Activated CD4-positive, alpha-beta T cell treated with anti-CD3 and anti-CD28 coated beads, Interleukin-10, Interleukin-2, amounts not matched to agents 100 ng/mL and 50 ng/mL, durations not matched to agents 16 hours and 8 hours (primary cell): Measurements from ENCODE around the gene PLPP4.

ENCODE experiments used
- DNase-seq: peaks from one replicate; pipeline ENCODE4 v3.0.0-alpha.2; 2020

The PLPP4 gene

DNA sequence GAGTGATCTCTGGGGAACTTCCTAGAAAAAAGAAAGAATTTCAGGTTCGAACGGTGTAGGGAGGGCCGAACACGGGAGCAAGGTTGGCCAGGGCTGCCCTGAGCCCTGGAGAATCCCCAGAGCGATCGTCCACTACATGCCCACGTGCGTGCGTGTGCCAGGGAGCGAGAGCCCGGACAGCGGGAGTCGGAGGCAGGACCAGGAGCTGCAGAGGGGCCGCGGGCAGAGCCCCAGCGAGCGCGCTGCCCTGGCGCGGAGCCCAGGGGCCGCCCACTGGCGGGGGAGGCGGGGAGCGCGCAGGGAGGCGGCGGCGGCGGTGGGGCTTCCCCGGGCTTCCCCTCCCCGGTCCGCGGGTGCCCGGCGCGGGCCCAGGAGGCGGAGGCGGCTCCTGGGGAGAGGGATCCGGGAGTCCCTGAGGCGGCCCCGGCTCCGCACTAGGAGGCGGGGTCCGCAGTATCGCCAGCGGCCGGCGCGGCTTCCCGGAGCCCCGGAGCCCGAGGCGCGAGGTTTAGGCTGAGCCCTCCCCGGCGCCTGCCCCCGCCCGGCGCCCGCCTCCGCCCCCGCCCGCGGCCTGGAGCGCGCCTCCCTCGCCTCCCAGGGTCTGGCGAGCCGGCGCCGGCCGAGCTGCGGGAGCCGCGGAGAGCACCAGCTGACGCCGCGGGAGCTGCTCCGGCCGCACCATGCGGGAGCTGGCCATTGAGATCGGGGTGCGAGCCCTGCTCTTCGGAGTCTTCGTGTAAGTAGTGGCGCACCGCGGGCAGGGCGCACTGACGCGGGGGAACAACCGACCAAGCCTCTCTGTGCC, at the start of gene PLPP4:
TSS of gene PLPP4 (plus strand) at position 602 of the 805 bp plus-strand sequence. CDS start at position 681, 79 bp downstream.
- no peak for DNase-seq

DNA sequence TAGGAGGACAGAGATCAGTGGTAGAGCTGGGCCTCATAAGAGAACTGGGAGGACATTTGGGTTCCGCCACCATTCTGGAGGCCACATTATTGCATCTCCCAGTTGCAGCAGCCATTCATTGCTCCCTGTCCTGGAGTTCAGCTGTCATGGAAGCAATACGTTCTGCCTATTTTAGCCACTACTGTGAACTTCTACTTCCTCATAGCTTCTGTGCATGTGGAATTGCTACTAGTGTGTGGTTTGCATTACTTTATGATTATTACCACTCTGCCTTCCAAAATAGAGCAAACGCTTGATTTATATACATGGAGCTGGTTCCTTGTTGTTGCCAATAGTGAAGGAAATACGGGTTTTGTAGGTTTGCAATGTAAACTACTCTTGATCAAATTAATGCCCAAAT, 47.2 kb upstream of the PLPP4 start:
- no peak for DNase-seq

DNA sequence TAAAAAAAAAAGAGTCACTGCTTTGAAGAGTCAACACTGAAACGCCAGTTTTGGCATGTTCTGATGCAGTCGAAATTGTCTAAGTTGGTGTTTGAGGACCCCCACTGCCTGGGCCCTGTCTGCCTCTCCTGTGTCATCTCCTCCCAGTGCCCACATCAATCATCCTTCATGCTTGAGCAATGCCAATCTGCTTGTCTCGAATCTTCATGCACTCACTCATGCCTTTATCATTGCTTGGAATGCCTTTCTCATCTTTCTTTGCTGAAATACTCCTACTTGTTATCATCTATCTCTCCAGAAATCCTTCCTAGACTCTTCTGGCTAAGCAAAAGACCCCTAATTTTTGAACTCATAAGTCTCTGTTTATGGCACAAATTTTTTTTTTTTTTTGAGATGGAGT, 42.1 kb upstream of the PLPP4 start:
- DNase-seq: no peak

DNA sequence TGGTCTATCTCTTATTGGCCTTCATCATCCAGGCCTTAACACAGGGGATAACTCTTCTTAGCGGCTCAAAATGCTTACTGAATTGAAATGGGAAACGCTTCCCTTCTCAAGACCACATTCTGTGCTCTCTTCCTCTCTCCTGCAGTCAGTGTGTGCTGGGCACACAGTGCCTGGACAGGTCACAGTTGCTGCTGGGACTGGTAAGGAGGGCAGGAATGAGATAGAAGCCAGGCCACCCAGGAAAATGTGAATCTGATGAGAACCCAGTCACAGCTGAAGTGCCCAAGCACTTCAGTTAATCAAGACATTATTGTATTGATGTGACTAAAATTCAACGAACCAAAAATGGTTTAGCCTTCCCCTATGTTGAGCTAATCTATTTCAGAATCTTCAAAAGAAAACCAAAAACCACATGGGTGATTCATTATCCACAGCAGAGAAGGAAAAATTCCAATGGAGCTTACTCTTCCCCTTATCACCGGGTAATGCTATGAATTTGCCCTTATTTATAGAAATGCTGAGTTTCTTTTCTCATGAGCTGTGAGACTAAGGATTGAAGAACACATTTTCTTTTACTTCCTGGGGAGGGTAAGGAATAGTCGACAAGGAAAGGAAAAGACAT, 41.2 kb upstream of the PLPP4 start:
- no peak for DNase-seq

DNA sequence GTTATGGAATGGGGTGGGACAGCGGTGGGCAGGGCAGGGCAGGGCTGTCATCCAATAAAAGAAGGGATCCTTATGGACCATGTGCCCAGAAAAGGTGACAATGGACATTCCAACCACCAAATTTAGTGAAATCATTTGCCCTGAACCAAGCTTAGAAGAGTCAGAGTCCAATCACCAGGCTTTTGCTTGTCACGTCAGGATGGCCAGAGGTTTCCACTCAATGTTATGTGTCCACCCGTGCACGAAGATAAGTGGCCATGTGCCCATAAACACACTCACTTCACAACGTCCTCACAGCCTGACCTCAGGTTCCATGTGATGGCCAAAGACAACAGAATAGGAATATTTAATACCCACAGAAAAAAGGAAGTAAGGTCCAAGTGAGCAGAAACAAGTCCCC, 36.6 kb upstream of the PLPP4 start:
- no peak for DNase-seq

DNA sequence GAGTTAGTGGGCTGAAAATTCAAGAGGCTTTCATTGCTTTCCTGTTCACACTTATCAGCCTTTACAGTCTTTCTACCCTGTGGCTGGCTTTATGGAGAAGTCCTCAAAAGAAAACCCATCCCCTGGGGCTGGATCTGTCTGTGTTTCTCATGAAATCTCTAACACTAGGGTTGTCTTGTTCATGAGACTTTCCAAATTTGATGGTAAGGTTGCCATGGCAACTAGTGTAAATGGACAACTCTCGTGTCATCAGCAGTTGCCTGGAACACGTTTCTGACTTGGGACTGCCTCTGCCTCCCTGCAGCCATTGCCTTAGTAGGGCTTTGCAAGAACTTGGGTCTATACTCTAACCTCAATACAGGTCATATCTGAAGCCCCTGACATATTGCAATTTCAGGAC, 35.8 kb upstream of the PLPP4 start:
- no peak for DNase-seq

DNA sequence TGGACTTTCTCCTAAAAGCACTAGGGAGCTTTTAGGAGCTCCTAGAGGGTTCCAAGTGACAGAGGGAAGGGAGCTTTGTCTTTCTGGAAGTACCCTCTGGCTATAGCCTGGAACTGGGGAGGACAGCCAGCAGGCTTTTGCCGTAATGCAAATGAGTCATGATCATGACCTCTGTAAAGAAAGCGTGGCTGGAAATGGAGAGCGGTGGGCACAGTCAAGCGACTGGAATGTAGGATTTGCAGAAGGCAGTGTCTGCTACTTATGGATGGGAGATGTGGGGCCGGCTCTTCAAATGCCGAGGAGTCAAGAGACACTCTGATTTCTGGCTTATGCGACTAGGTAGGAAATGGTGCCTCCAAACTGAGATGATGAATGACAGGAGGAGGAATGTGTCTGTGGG, 34.6 kb upstream of the PLPP4 start:
- DNase-seq: no peak

DNA sequence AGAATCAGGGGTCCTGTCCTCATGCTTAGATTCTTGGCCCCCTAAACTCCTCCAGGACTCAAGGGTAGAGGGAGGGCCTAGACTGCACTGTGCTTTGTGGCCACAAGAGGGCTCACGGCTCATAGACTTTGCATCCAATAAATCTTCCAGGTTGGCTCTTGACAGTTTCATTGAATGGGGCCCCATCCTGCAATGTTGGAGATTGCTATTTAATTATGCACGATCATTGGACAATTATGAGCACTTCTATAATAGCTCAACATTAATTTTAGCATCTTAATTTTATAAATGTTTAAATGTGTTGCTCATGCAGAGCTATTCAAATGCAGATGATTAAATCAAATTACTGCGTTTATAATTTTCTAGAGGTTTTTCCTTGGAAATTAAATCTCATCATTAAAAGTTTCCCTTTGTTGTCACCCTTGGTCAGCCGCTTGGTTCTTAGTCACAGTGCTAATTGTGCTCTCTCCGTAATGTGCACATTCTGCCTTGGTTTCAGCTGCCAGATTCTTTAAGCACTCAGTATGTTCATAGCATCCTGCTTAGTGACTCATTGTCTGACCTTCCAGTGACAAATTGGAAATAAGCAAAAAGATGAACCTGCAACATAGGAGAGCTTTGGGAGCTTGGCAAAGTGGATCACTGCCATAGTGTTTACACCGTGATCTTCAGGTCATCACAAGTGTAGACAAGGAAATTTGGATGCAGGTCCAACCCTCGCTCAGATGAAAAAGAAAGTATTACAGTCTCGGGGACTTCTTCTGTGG, 33.4 kb upstream of the PLPP4 start:
- peak; percentile 33 for DNase-seq

DNA sequence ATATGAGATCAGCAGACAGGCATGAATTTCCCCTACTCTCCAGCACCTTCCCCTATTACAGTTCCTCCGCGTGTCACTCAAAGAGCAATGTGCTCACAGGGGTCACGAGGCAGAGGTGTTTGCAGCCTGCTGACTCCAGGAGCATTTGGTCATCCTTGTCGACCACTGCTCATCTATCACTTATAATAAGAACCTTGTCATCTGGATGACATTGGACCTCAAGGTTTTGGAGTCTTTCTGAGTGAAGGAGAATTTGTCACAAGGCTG, 32.9 kb upstream of the PLPP4 start:
- DNase-seq: no peak

DNA sequence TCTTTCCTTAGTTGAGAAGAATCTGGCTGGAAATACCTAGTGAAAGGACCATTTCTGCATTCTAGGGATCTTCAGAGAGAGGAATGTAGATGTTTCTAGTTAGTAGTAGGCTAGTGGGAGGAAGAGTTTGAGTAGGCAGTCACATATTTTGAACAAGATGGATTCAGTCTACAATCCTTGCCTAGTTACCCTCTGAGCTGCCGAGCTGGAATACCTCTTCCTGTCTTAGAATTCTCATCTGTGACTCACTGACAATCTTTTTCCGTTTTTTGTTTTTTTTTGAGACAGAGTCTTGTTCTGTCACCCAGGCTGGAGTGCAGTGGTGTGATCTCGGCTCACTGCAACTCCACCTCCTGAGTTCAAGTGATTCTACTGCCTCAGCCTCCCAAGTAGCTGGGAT, 30.7 kb upstream of the PLPP4 start:
- DNase-seq: no peak

DNA sequence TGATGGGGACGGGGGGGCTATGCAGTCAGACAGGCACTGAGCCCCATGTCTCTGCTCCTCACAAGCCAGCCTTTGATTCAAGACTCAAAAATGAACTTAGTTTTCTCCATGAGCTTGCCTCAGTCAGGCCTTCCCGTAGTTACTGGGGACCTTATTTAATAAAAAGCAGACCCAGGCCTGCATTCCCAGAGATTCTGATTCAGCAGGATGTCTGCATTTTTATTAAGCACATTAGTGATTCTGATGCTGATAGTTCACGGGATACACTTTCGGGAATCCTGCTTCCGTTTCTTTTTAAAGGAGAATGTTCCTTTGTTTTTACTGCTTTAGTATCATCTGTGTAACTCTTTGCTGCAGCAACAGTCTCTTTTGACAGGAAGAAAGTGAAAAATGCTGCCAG, 28.3 kb upstream of the PLPP4 start:
- no peak for DNase-seq

DNA sequence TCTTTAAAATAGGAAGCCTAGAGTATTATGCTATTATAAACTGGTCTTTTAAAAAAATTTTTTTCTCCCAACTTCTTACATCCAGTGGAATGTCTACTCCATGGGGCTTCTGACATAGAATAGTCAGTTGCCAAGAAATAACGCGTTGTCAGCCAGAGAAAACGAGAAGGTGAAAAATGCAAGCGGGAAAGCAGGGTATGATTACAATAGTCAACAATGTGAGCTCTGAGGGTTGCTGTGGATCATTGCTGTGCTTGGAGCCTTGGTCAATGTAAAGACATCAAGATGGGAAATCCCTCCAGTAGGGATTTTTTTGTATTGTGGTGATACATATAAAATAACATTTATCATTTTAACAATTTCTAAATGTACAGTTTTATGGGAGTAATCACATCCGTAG, 27.6 kb upstream of the PLPP4 start:
- no peak for DNase-seq

DNA sequence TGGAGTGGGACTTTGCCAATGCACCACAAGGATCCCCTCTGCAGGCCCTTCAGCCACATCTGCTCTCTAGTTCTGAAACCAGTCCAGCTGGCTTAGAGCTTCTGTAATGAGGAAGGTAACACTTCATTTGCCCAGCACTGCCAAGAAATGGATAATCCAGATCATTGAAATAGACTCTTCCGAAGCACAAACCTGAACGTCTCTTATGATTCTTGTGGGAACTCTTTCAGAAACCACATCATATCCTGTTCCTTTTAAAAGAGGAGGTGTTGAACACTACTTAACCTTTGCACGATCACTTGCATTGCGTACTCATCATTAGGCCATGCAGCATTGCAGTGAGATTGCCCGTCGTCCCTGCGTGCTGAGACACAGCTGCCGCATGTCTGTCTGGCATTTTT, 25.8 kb upstream of the PLPP4 start:
- no peak for DNase-seq

DNA sequence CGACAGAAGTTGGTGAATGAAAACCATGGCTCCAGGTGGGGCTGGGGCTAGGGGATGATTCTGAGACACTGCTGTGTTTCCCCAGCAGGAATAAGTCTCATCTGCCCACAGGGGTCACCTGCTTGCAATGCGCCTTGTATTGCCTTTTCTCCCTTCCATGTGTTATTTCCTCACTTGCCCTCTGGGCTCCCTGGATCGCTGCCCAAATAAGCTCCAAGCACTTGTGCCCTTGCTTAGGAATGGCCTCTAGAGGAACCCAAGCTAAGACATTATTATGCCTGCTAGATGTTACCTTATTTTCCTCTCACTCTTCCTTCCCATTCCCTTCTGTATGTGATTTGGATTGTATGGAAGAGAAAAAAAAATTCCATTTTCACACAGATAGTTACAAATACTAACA, 24.8 kb upstream of the PLPP4 start:
- no peak for DNase-seq

DNA sequence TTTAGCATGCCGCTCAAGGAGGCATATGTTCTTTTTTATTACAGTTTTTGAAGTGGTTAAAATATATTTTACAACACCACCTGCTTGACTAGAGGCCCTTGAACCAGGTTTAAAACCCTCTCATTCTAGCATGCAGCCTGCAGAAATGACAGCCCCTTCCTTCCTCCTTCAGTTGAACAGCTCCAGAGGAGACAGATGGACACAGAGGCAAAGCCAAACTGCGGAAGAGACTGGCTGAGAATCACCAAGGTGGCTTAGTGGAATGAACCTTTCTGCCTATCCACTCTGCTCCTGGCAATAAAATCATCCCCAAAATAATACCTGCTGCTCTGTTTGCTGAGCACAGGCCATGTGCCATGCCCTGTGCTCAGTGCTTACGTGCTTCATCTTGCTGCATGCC, 23.9 kb upstream of the PLPP4 start:
- DNase-seq: no peak

DNA sequence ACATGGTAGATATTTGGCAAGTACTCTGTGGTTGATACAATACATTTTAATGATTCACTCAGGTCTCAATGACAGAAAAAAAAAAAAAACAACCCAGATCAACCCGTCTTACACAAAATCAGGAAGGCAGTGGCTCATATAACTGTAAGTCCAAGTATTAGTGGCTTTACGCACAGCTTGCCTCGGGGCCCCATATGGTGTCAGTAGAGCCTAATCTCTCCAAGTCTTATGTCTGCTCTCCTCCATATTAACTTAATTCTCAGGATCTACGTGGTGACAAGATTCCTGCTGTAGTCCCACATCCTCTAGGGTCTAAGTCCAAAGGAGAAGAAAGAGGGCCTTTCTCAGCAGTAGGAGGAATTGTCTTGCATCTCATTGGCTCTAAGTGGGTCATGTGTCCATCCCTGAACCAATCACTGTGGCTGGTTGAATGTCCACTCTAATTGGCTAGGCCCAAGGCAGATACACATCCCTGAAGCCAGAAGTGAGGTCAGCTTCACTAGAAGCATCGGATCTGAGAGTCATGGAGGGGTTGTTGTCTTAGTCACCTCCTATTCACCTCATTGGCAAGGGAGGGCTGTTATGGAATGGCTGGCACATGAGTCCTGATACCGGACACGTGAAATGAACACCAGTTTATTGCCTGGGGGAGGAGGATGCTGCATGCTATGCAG, 20.5 kb upstream of the PLPP4 start:
- DNase-seq: no peak

DNA sequence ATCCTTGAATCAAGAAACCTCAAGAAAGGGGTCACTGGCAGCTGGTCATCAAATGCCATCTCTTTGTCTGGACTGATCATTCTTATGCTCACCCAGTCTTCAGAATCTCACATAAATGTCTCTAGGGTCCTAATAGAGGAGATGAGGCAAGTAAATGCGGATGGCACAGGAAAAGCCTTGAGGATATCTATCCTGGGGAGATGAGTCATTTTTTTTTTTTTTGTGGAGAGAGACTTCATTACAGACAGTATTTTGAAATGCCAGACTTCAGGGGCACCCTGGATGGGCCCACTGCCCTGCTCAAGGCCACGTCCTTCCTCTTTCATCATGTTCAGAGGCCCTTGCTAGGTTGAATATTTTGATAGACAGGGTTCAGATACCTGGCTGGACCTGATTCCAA, 19.5 kb upstream of the PLPP4 start:
- no peak for DNase-seq

DNA sequence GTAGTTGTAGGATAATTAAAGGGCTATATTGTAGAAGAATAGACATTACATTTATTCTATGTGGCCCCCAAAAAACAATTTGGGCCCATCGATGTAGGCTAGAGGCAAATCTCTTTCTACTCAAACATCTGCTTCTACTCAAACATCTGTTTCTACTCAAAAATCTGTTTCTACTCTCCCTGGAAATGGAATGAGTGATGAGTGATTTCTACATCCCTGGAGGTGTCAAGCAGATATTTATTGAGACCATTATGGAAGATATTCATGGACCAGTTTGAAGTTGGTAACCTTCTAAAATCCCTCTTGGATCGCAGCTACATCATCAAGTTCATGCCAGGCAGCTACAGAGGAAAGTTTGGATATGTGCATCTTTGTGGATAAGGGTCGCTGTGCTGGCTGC, 5.1 kb upstream of the PLPP4 start:
- no peak for DNase-seq

DNA sequence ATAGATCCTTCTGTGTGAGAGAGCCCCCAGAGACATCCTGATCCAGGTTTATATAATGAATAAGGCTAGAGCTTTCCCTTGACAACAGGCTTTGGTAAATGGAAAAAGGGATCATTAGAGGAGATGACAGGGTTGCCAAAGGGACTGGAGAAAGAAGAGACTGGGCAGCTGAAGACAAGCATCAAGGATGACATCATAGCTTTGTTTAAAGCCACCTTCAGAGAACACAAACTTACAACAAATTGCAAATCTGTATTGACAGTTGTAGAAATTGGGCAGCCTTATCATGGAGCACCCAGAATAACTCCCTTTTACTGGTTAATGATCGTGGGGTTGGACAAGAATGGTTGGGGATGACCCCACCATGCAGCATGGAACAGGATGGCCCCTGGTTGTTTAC, 3.7 kb upstream of the PLPP4 start:
- no peak for DNase-seq

DNA sequence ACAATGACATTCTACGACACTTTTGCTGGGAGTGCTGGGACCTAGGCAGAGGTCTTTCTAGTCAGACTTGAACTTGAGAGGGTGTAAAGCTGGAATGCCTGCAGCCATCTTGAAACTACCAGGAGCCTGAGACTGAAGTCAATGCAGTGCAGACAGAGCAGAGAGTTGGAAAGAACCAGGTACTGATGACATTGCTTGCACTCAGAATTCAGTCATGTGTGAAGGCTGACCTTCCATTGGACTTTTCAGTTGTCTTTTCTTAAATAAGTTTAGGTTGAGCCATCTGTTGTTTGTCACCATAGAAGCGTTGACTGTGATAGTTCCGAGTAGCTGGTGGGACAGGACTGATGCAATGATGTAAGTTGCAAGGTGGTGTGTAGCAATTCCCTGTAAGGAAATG, 3.1 kb upstream of the PLPP4 start:
- DNase-seq: no peak

DNA sequence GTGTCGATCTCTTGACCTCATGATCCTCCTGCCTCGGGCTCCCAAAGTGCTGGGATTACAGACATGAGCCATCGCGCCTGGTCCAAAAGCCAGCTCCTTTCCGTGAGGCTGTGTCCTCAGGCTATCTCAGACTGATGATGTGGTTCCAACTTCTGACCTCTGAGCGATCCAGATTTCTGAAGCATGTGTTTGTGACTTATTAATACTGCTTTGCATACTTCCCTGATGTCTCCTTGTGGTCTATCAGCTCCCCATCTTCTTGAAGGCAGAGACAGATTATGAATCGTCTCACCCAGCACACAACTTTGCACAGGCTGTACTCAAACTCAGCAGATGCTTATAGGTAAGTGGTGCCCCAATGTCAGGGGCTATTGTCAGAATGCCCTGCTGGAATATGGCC, 2.0 kb upstream of the PLPP4 start:
- DNase-seq: no peak

DNA sequence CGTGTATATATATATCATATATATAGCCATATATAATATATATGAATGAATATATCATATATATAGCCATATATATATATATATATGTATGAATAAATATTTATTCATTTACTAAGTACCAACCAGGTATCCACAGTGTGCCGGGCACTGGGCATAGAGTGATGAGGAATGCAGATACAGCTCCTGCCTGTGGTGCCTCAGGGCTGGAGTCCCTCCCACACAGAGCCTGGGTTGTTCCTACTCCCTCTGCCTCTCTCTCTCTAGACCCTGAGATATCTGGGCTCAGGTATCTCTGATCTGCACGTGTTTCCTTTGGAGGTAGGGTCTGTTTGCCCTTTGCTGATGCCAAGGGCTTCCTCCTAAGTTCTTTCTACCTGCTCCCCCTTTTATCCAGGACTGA, 1.4 kb upstream of the PLPP4 start:
- DNase-seq: no peak

DNA sequence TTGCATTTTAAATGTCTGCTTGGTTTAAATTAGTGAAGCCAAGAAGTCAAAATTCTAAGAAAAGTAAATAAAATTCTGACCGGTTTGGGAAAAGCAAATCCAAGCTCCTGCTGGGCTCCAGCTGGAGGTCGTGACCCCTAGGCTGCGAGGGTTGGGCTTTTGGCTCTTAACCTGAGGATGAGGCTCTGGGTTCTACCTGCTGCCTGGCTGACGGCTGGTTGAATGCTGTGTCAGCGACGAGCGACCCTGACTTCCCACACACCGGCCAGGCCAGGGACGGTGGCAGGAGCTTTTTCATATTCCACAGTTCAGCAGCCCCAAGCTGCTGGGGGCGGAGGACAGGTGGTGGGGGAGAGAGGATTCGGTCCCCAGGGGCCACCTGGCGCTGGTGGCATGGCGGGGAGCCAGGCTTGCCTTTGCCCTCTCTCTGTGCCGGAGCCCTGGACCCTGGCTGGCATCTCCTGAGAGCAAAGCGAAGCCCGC, 843 bp upstream of the PLPP4 start:
- no peak for DNase-seq
